ENCODE data around the gene SESTD1. TPM values are rescaled to one million over a fixed set of nuclear protein-coding genes. Genes with fewer than 3 reads are reported as not detected.

The SESTD1 gene
- total and polyA plus RNA-seq, 4 donors, result 39.2 to 159 (median 104) TPM

Other genes with a start within 250 kb of the SESTD1 start
- 10 to 100 TPM in 1 of 2 donors, 1 to 10 TPM in 1; 3.9 to 28.3 TPM for gene CCDC141, start 214.7 kb downstream of the SESTD1 start, total RNA-seq
- under 1 TPM; 0.13 TPM for gene CCDC141, start 214.7 kb downstream of the SESTD1 start, polyA plus RNA-seq

Data from aorta (tissue), 4 donors.